B cell (primary cell): ENCODE data around the gene CCL25.

Experiments
- EZH2 ChIP-seq: IDR thresholded peaks from 2 replicates; pipeline ENCODE4 v1.6.1; 2012; ENCODE audit warnings: borderline replicate concordance, low read depth, mild to moderate bottlenecking, moderate library complexity, low read length; ENCODE audit not compliant: insufficient read depth, poor library complexity, severe bottlenecking
- TF ChIP-seq, protein P1 (sequence below): fragments of 200-600 bp; IDR thresholded peaks from one replicate; pipeline ENCODE4 v1.8.0; 2022; ENCODE audit warnings: antibody characterized with exemption, mild to moderate bottlenecking

DNA sequence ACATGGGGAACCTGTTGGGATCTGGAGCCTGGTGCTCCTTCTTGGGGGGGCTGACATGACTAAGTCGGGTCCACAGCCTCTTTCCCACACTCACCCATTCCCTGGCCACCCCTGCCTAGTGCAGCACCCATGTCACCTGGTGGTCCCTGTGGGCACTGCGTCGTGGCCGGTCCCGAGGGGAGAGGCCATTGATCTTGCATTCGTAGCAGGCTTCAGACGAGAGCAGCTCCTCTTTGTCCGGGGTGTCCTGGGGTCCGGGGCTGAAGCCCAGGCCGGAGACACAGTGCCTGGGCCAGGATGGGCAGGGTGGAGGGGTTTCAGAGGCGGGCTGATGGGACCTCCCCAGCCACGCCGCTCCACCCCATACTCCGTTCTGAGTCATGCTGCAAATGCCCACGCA is 19.4 kb downstream of the CCL25 start:
- TF ChIP-seq, protein P1, sequence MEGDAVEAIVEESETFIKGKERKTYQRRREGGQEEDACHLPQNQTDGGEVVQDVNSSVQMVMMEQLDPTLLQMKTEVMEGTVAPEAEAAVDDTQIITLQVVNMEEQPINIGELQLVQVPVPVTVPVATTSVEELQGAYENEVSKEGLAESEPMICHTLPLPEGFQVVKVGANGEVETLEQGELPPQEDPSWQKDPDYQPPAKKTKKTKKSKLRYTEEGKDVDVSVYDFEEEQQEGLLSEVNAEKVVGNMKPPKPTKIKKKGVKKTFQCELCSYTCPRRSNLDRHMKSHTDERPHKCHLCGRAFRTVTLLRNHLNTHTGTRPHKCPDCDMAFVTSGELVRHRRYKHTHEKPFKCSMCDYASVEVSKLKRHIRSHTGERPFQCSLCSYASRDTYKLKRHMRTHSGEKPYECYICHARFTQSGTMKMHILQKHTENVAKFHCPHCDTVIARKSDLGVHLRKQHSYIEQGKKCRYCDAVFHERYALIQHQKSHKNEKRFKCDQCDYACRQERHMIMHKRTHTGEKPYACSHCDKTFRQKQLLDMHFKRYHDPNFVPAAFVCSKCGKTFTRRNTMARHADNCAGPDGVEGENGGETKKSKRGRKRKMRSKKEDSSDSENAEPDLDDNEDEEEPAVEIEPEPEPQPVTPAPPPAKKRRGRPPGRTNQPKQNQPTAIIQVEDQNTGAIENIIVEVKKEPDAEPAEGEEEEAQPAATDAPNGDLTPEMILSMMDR, result no peak
- no peak for TF ChIP-seq EZH2
